Measurements from ENCODE around the gene SARDH. TPM values are rescaled to one million over a fixed set of nuclear protein-coding genes. Genes with fewer than 3 reads are reported as not detected.

Gene SARDH
- total and polyA plus RNA-seq, 2 donors (not counting 1 experiment from before 2014, with no cell fraction given): 0.03 to 0.07 TPM

GRCh38 chr9:133643362-133643755 is 94.8 kb downstream of the SARDH start:
- H3K9me3 ChIP-seq (ENCODE audit: control extremely low read depth in 1 of 3, control insufficient read depth in 2 of 3, insufficient read depth in 1 of 3, low read length in 2 of 3): peaks cover 0 to 4% (median 0%) of the 10 kb centered on the region in 3 donors
- intact Hi-C loops (cut with micrococcal nuclease): no loop called here
- H3K27ac Mint-ChIP-seq: no peak overlapping the region
- no peaks in the 10 kb centered on the region for H3K4me1 ChIP-seq (ENCODE audit: control insufficient read depth in 2 of 2, insufficient read depth in 2 of 2, low read length in 2 of 2)
- H3K27me3 ChIP-seq (replicated peaks in 1 of 4; ENCODE audit: control extremely low read depth in 1 of 4, control insufficient read depth in 3 of 4, insufficient read depth in 4 of 4, low read length in 3 of 4): no peaks in the 10 kb centered on the region
- no peak overlapping the region for H2AFZ ChIP-seq (ENCODE audit: insufficient read depth, low read depth, low read length, poor library complexity, severe bottlenecking)
- ChIA-PET CTCF (no interaction called here), POLR2A (no interaction called here)
- no peak overlapping the region for H3K4me2 ChIP-seq (replicated peaks; ENCODE audit: low read depth, low read length, poor library complexity, severe bottlenecking)
- H3K4me1 Mint-ChIP-seq: no peaks in the 10 kb centered on the region
- no peaks in the 10 kb centered on the region for H4K20me1 ChIP-seq (ENCODE audit: control insufficient read depth, insufficient read depth, low read length, poor library complexity, severe bottlenecking)
- no peaks in the 10 kb centered on the region for H3K79me2 ChIP-seq (ENCODE audit: control insufficient read depth, insufficient read depth, low read length)
- H3K4me3 Mint-ChIP-seq: no peak overlapping the region
- ATAC-seq (ENCODE audit: low read depth): no peak
- peaks cover 4% of the 10 kb centered on the region for H3K27me3 Mint-ChIP-seq
- no peak overlapping the region for H3K9ac ChIP-seq (ENCODE audit: low read length)
- no peaks in the 10 kb centered on the region for H3K9me3 Mint-ChIP-seq (ENCODE audit: insufficient read depth)
- no peak for DNase-seq
- 95% methylated on average over 18 of the region's 20 CpGs for WGBS (ENCODE audit: insufficient coverage)
- no peaks in the 10 kb centered on the region for H3K36me3 ChIP-seq (replicated peaks in 1 of 2; ENCODE audit: control extremely low read depth in 1 of 2, control insufficient read depth in 1 of 2, extremely low read depth in 1 of 2, insufficient read depth in 2 of 2, low read length in 1 of 2)
- no peak overlapping the region for H3K4me3 ChIP-seq (ENCODE audit: control extremely low read depth in 1 of 5, extremely low read depth in 1 of 5, insufficient read depth in 1 of 5, low read depth in 2 of 5, low read length in 4 of 5)
- no peak overlapping the region for H3K27ac ChIP-seq (ENCODE audit: low read length in 2 of 2)
- no peak for TF ChIP-seq CTCF (IDR thresholded peaks at IDR 0.05)
- TF ChIP-seq EZH2 (IDR thresholded peaks at IDR 0.05; ENCODE audit: borderline replicate concordance, insufficient read depth, low read depth, low read length, poor library complexity, severe bottlenecking): no peak

GRCh38 chr9:133642708-133643361 is 95.3 kb downstream of the SARDH start:
- Mint-ChIP-seq H3K9me3 (ENCODE audit: insufficient read depth) (no peaks in the 10 kb centered on the region), H3K4me1 (no peaks in the 10 kb centered on the region), H3K27ac (no peak overlapping the region), H3K27me3 (peaks cover 5% of the 10 kb centered on the region), H3K4me3 (no peak overlapping the region)
- Histone ChIP-seq H3K4me2 (replicated peaks; ENCODE audit: low read depth, low read length, poor library complexity, severe bottlenecking) (no peak overlapping the region), H3K9ac (ENCODE audit: low read length) (no peak overlapping the region), H3K4me3 (ENCODE audit: control extremely low read depth in 1 of 5, extremely low read depth in 1 of 5, insufficient read depth in 1 of 5, low read depth in 2 of 5, low read length in 4 of 5) (no peak overlapping the region), H3K79me2 (ENCODE audit: control insufficient read depth, insufficient read depth, low read length) (no peaks in the 10 kb centered on the region), H2AFZ (ENCODE audit: insufficient read depth, low read depth, low read length, poor library complexity, severe bottlenecking) (no peak overlapping the region), H3K36me3 (replicated peaks in 1 of 2; ENCODE audit: control extremely low read depth in 1 of 2, control insufficient read depth in 1 of 2, extremely low read depth in 1 of 2, insufficient read depth in 2 of 2, low read length in 1 of 2) (no peaks in the 10 kb centered on the region), H3K27me3 (replicated peaks in 1 of 4; ENCODE audit: control extremely low read depth in 1 of 4, control insufficient read depth in 3 of 4, insufficient read depth in 4 of 4, low read length in 3 of 4) (no peaks in the 10 kb centered on the region), H4K20me1 (ENCODE audit: control insufficient read depth, insufficient read depth, low read length, poor library complexity, severe bottlenecking) (no peaks in the 10 kb centered on the region), H3K4me1 (ENCODE audit: control insufficient read depth in 2 of 2, insufficient read depth in 2 of 2, low read length in 2 of 2) (no peaks in the 10 kb centered on the region), H3K27ac (ENCODE audit: low read length in 2 of 2) (no peak overlapping the region), H3K9me3 (ENCODE audit: control extremely low read depth in 1 of 3, control insufficient read depth in 2 of 3, insufficient read depth in 1 of 3, low read length in 2 of 3) (no peaks in the 10 kb centered on the region)
- WGBS (ENCODE audit: insufficient coverage): 92% methylated on average over 13 of the region's 16 CpGs
- intact Hi-C loops (cut with micrococcal nuclease): no loop called here
- DNase-seq (no peak), ATAC-seq (ENCODE audit: low read depth) (no peak)
- no peak for TF ChIP-seq CTCF (IDR thresholded peaks at IDR 0.05)
- no peak for TF ChIP-seq EZH2 (IDR thresholded peaks at IDR 0.05; ENCODE audit: borderline replicate concordance, insufficient read depth, low read depth, low read length, poor library complexity, severe bottlenecking)
- ChIA-PET CTCF (no interaction called here), POLR2A (no interaction called here)
